Neural cell (in vitro differentiated cells): Measurements from ENCODE around the gene ENHO. TPM values are rescaled to one million over a fixed set of nuclear protein-coding genes. Genes with fewer than 3 reads are reported as not detected.
"Not testable (repeated sequence)": the region's sequence is repeated elsewhere in the genome, so short reads cannot be mapped to it uniquely, and the experiment has no call there.

ENCODE experiments used
- H2AFZ ChIP-seq: fragments of 200-600, 300-800 bp; sonication (generic), shearing (Covaris generic); 2 replicates; pipeline ENCODE4 v1.6.0; 2014; ENCODE audit warnings: low read depth, mild to moderate bottlenecking, antibody characterized with exemption, low read length, moderate library complexity
- H3F3A ChIP-seq: fragments of 200-600 bp; shearing (Covaris generic); 2 replicates; pipeline ENCODE4 v1.6.1; 2016; ENCODE audit warnings: mild to moderate bottlenecking, moderate library complexity, mixed read lengths, antibody characterized with exemption, low read length; ENCODE audit not compliant: insufficient read depth, poor library complexity, severe bottlenecking
- H3K27ac ChIP-seq: fragments of 200-600, 300-800 bp; sonication (generic), shearing (Covaris generic); 2 replicates; pipeline ENCODE4 v1.5.1; 2014; ENCODE audit warnings: mild to moderate bottlenecking, low read length, moderate library complexity
- H3K27me3 ChIP-seq: fragments of 300-800, 200-600 bp; sonication (generic), shearing (Covaris generic); 2 replicates; pipeline ENCODE4 v1.6.0; 2014; ENCODE audit warnings: mild to moderate bottlenecking, low read depth, low read length, moderate library complexity; ENCODE audit not compliant: insufficient read depth
- H3K36me3 ChIP-seq: fragments of 300-800, 200-600 bp; sonication (generic), shearing (Covaris generic); 2 replicates; pipeline ENCODE4 v1.5.1; 2014; ENCODE audit warnings: mild to moderate bottlenecking, antibody characterized with exemption, low read length, moderate library complexity; ENCODE audit not compliant: insufficient read depth
- H3K4me2 ChIP-seq: fragments of 300-800, 200-600 bp; sonication (generic), shearing (Covaris generic); 2 replicates; pipeline ENCODE4 v1.6.0; 2014; ENCODE audit warnings: mild to moderate bottlenecking, low read length
- H3K4me3 ChIP-seq: fragments of 300-800, 200-600 bp; sonication (generic), shearing (Covaris generic); 2 replicates; pipeline ENCODE4 v1.5.1; 2014; ENCODE audit warnings: mild to moderate bottlenecking, low read length, moderate library complexity
- H3K79me2 ChIP-seq: fragments of 200-600 bp; shearing (Covaris generic); replicated peaks from 2 replicates; pipeline ENCODE4 v1.6.0; 2014; ENCODE audit warnings: mild to moderate bottlenecking, low read length, moderate library complexity; ENCODE audit not compliant: insufficient read depth
- H3K9ac ChIP-seq: fragments of 300-800, 200-600 bp; sonication (generic), shearing (Covaris generic); 2 replicates; pipeline ENCODE4 v1.6.1; 2016; ENCODE audit warnings: mild to moderate bottlenecking, low read length, mixed read lengths
- H3K9me2 ChIP-seq: fragments of 200-600 bp; shearing (Covaris generic); 2 replicates; pipeline ENCODE4 v1.6.1; 2016; ENCODE audit warnings: mild to moderate bottlenecking, low read length, mixed read lengths; ENCODE audit not compliant: insufficient read depth
- H3K9me3 ChIP-seq: fragments of 200-600, 300-800 bp; sonication (generic), shearing (Covaris generic); 2 replicates; pipeline ENCODE4 v1.6.1; 2016; ENCODE audit warnings: mild to moderate bottlenecking, mixed run types, low read length, moderate library complexity, mixed read lengths
- H4K20me1 ChIP-seq: fragments of 200-600 bp; shearing (Covaris generic); 2 replicates; pipeline ENCODE4 v1.6.1; 2016; ENCODE audit warnings: mild to moderate bottlenecking, mixed run types; ENCODE audit not compliant: insufficient read depth
- CTCF ChIP-seq: fragments of 450-650 bp; IDR thresholded peaks from 2 replicates; pipeline ENCODE4 v1.5.1; 2014; ENCODE audit warnings: antibody characterized with exemption, mild to moderate bottlenecking, moderate library complexity; ENCODE audit not compliant: poor library complexity, severe bottlenecking
- EP300 ChIP-seq: fragments of 450-650 bp; conservative IDR thresholded peaks from 2 replicates; pipeline ENCODE4 v1.6.1; 2014; ENCODE audit warnings: antibody characterized with exemption, mild to moderate bottlenecking, moderate library complexity; ENCODE audit not compliant: poor library complexity, severe bottlenecking
- EZH2 ChIP-seq: fragments of 200-600, 300-800 bp; shearing (Covaris generic), sonication (generic); IDR thresholded peaks from 2 replicates; pipeline ENCODE4 v1.6.1; 2014; ENCODE audit warnings: antibody characterized with exemption, low read length, borderline replicate concordance, mild to moderate bottlenecking; ENCODE audit not compliant: insufficient read depth, poor library complexity, severe bottlenecking
- MXI1 ChIP-seq: fragments of 450-650 bp; conservative IDR thresholded peaks from 2 replicates; pipeline ENCODE4 v1.6.1; 2014; ENCODE audit warnings: antibody characterized with exemption, mild to moderate bottlenecking; ENCODE audit not compliant: poor library complexity, severe bottlenecking
- POLR2AphosphoS5 ChIP-seq: IDR thresholded peaks from 2 replicates; pipeline ENCODE4 v1.6.1; 2012
- RAD21 ChIP-seq: fragments of 450-650 bp; conservative IDR thresholded peaks from 2 replicates; pipeline ENCODE4 v1.6.1; 2014; ENCODE audit warnings: antibody characterized with exemption, mild to moderate bottlenecking, moderate library complexity
- REST ChIP-seq: IDR thresholded peaks from 2 replicates; pipeline ENCODE4 v1.6.1; 2012; ENCODE audit warnings: borderline replicate concordance
- SMC3 ChIP-seq: fragments of 450-650 bp; conservative IDR thresholded peaks from 2 replicates; pipeline ENCODE4 v1.6.1; 2014; ENCODE audit warnings: antibody characterized with exemption, mild to moderate bottlenecking, moderate library complexity; ENCODE audit not compliant: poor library complexity
- TAF1 ChIP-seq: IDR thresholded peaks from 2 replicates; pipeline ENCODE4 v1.6.1; 2012; ENCODE audit warnings: low read depth
- polyA plus RNA-seq: library from polyadenylated mRNA; depleted of rRNA; stranded (reverse); fragments of >200 nt; gene quantifications from 2 replicates; pipeline ENCODE4 v1.2.3, GENCODE V29; 2014

The ENHO gene
- polyA plus RNA-seq, 1 donor from 2014 or later, result 172 TPM

- TF ChIP-seq EP300 (no peak), POLR2AphosphoS5 (no peak), EZH2 (no peak), RAD21 (no peak), SMC3 (no peak), TAF1 (no peak), CTCF (no peak), MXI1 (no peak), REST (no peak)
- no peak overlapping the region for H3K9ac ChIP-seq
- H3K36me3 ChIP-seq, result no peaks in the 10 kb centered on the region
- no peak overlapping the region for H3K4me3 ChIP-seq
- no peaks in the 10 kb centered on the region for H3F3A ChIP-seq
- no peaks in the 10 kb centered on the region for H3K79me2 ChIP-seq
- H3K27me3 ChIP-seq, result no peaks in the 10 kb centered on the region
- H4K20me1 ChIP-seq, result no peaks in the 10 kb centered on the region
- no peak overlapping the region for H3K4me2 ChIP-seq
- no peaks in the 10 kb centered on the region for H3K9me2 ChIP-seq
- H2AFZ ChIP-seq, result no peak overlapping the region
- no peaks in the 10 kb centered on the region for H3K9me3 ChIP-seq
- no peak overlapping the region for H3K27ac ChIP-seq
Observed at GRCh38 chr9:34536685-34537084, 13.9 kb upstream of the ENHO start.

- not testable (repeated sequence) for H2AFZ ChIP-seq, H3K9ac ChIP-seq, H3K27ac ChIP-seq, H3K9me2 ChIP-seq, H3K79me2 ChIP-seq, H3K4me3 ChIP-seq, H3K9me3 ChIP-seq, H3K27me3 ChIP-seq, H4K20me1 ChIP-seq, H3F3A ChIP-seq, H3K4me2 ChIP-seq, H3K36me3 ChIP-seq
Observed at GRCh38 chr9:34532041-34532440, 9.3 kb upstream of the ENHO start.

- Histone ChIP-seq H3K27me3 (no peaks in the 10 kb centered on the region), H4K20me1 (no peaks in the 10 kb centered on the region), H3K79me2 (peaks cover 3% of the 10 kb centered on the region), H3F3A (no peaks in the 10 kb centered on the region), H3K9ac (no peak overlapping the region), H3K9me3 (no peaks in the 10 kb centered on the region), H3K36me3 (no peaks in the 10 kb centered on the region), H3K4me2 (no peak overlapping the region), H3K27ac (no peak overlapping the region), H3K9me2 (no peaks in the 10 kb centered on the region), H3K4me3 (no peak overlapping the region), H2AFZ (no peak overlapping the region)
- TF ChIP-seq RAD21, result no peak
- no peak for TF ChIP-seq EZH2
- TF ChIP-seq POLR2AphosphoS5, result no peak
- TF ChIP-seq MXI1, result no peak
Observed at GRCh38 chr9:34526026-34526425, 3.2 kb upstream of the ENHO start.
